ENCODE measurements around the gene CEACAM19.
"Not testable (repeated sequence)": the region's sequence is repeated elsewhere in the genome, so short reads cannot be mapped to it uniquely, and the experiment has no call there.

The CEACAM19 gene

DNA sequence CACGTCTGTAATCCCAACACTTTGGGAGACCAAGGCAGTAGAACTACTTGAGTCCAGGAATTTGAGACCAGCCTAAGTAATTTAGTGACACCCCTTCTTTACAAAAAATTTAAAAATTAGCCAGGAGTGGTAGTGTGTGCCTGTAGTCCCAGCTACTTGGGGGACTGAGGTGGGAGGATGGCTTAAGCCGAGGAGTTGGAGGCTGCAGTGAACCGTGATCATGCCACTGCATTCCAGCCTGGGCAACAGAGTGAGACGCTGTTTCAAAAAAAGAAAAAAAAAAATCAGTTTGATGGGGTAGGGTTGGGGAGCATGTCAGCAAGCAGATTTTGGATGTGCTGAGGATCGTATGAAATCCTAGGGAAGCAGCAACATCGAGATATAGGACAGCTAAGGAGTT lies 4.2 kb downstream of the CEACAM19 start:
- DNase-seq (ENCODE audit: low read depth) = no peak

DNA sequence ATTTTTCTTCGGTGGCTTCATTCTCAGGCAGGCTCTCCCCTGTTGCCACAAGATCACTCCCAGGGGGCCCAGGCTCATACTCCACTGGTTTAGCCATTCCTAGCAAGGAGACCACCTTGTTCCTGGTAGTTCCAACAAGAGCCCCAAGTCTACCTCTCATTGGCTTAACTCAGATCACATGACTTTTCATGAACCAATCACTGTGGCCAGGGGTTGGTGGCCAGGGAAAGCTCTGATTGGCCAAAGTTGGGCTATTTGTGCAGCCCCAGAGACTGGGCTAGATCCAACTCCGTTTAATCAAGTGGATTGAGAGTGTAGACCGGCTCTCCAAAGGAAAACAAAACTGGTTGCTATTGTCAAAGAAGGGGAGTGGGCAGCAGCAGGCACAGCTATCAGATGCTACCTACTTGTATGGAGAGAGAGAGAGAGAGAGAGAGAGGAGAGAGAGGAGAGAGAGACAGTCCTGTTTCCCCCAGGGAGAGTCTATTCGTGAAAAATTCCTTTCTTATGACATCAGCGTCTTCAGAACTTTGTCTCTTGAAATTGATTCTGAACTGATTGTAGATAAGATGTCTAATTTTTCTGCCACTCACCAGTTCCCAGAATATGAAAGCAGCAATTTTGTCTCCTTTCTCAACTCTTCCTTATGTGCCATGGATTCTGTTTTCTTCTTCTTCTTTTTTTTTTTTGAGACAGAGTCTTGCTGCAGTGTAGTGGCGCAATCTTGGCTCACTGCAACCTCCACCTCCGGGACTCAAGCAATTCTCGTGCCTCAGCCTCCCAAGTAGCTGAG lies 5.9 kb downstream of the CEACAM19 start:
- no peak for DNase-seq (ENCODE audit: low read depth)

DNA sequence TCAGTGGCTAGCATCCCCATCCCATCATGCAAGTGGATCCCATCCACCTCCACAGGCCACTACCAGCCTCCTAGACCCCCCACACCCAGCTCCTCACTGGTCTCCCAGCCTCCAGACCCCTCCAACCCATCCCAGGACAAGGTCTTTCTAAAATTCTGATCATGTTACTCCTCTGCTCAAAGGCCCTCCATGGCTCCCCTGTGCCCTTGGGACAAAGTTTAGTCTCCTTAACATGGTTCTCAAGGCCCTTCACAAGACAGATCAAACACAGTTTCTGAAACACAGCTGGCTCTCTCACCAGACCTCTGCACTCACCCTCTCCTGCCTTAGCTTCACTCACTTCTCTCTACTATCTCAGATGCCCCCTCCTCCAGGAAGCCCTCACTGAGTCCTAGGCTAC lies 9.3 kb downstream of the CEACAM19 start:
- DNase-seq (ENCODE audit: low read depth) = no peak

DNA sequence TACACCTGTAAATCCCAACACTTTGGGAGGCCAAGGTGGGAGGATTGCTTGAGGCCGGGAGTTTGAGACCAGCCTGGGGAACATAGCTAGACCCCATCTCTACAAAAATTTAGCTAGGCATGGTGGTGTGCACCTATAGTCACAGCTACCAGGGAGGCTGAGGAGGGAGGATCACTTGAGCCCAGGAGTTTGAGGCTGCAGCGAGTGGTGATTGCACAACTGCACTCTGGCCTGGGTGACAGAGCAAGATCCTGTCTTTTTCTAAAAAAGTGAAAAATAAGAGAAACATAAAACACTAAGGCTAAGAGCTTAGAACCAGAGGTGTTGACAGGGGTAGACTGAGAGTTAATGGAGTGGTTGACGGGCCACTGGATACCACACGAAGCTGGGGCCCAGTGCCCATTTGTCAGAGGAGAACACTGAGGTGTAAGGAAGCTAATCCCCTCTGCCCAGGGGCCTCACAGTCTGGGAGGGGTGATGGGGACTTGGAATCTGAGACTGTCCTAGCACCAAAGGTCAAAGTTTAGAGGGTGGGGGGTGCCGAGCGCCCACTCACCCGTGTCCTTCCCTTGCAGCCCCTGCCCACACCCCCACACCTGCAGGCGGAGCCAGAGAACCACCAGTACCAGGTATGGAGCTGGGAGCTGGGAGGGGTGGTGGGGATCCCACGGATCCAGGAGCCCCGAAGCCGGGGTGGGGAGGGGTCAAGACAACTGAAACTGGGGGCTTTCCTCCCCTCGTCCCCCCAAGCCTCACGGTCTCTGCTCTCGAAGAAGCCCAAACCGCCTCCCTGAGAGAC lies 10.9 kb downstream of the CEACAM19 start:
- DNase-seq (ENCODE audit: low read depth) = no peak

DNA sequence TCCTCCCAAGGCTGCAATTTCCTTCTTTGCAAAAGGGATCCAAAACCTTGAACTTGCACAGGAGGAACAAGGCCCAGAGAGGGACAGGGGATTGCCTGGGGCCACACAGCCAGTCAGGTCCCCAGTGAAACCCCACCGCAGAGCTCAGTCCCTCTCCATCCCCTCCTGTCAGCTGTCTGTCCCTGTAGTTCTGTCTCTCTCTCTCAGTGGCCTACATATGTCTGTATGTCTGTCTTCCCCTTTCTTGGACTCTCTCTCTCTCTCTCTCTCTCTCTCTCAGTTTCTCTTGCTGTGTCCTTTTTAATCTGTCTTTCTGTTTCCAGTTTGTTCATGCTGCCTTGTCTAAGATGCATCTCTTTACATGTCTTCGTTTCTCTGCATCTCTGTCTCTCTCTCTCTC lies 11.5 kb downstream of the CEACAM19 start:
- no peak for DNase-seq (ENCODE audit: low read depth)

DNA sequence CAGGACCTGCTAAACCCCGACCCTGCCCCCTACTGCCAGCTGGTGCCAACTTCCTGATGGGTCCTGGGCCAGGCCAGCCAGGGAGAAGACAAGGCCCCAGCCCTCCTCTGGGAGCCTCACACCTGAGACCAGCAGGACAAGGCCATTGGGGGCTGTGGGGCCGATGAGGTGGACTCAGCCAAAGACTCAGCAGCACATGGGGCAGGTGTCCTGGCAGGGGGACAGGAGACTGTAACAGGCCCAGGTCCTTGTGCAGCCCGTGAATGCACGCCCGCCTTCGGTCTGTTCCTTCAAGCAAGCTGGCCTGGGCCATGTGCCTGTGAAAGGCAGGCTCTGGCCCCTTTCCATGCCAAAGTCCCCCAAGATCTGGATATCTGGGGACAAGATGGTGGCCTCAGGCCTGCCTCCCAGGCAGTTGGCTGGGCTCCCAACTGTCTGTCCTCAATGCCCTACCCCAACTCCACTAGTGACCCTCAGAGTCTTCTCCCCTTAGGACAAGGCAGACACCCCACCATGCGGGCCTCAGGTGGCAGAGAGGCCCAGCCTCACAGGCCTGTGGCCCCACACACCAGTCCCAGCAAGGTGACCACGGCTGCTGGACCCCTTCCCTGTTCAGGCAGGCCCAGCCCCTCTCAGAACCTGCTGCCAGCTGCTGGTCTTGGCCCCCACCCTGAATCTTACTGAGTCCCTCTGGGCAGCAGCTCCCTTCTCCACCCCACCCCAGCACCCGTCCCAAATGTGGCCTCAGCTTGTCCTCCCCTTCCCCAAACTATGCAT lies 12.3 kb downstream of the CEACAM19 start:
- DNase-seq (ENCODE audit: low read depth) = no peak

DNA sequence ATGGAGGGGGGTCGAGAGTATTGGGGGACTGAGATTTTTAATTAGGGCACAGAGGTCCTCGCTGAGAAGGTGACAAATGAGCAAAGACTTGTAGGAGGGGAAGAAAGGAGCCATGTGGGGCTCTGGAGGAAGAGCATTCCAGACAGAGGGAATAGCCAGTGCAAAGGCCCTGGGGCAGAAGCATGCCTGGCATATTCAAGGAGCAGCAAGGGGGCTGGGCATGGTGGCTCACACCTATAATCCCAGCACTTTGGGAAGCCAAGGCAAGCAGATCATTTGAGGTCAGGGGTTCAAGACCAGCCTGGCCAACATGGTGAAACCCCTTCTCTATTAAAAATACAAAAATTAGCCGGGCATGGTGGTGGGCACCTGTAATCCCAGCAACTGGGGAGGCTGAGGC lies 13.1 kb downstream of the CEACAM19 start:
- not testable (repeated sequence) for DNase-seq (ENCODE audit: low read depth)

DNA sequence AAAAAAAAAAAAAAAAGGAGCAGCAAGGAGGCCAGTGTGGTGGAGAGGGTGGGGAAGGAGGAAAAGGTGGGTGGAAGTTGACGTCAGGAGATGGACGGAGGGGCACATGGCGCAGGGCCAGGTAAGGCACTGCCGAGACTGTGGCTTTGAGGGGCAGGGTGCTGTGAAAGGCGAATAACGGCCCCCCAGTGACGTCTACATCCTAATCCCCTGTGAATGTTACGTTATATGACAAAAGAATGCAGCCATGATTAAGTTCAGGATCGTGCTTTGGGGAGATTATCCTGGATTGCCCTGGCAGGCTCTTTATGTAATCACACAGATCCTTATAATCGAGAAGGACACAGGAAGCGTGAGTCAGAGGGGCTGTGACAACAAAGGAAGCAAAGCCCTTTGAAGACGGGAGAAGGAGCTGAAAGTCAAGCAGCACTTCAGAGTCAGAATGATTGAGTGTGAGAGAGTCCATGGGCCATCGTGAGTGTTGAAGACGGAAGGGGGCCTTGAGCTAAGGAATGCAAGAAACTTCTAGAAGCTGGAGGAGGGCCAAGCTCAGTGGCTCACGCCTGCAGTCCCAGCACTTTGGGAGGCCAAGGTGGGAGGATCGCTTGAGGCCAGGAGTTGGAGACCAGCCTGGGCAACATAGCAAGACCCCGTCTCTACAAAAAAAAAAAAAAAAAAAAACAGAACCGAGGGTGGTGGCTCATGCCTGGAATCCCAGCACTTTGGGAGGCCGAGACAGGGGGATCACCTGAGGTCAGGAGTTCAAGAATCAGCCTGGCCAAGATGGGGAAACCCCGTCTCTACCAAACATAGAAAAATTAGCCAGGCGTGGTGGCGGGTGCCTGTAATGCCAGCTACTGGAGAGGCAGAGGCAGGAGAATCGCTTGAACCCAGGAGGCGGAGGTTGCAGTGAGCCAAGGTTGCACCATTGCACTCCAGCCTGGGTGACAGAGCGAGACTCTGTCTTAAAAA lies 13.9 kb downstream of the CEACAM19 start:
- no peak for DNase-seq (ENCODE audit: low read depth)

DNA sequence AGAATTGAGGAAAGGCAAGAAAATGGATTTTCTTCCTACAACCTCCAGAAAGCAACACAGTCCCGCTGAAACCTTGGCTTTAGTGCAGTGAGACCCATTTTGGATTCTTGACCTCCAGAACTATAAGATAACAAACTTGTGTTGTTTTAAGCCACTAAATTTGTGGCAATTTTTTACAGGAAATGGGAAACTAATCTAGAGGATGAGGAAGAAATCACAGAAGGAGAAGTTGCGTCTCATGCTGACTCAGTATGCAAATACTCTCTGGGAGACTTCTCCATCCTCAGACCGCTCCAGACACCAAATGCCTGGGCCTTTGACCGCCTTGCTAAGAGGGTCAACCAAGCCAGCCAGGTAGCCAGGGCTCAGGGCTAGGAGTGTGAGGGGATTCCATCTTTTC lies 14.6 kb downstream of the CEACAM19 start:
- no peak for DNase-seq (ENCODE audit: low read depth)

DNA sequence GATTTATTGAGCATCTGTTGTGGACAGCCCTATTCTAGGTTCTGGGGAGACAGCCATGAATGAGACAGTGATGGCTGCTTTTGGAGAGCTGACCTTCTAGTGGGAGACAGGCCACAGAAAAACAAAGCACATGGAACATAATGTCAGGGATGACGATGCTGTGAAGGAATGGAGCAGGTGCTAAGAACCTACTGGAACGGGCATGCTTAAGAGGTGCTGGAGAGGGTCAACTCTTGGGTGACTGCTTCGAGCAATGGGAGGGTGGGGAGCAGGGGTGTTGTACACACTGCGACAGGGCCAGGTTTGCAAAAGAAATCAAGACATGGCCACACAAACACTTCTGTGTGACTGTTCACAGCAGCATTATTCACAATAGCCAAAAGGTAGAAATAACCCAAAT lies 15.6 kb downstream of the CEACAM19 start:
- DNase-seq (ENCODE audit: low read depth) = no peak

DNA sequence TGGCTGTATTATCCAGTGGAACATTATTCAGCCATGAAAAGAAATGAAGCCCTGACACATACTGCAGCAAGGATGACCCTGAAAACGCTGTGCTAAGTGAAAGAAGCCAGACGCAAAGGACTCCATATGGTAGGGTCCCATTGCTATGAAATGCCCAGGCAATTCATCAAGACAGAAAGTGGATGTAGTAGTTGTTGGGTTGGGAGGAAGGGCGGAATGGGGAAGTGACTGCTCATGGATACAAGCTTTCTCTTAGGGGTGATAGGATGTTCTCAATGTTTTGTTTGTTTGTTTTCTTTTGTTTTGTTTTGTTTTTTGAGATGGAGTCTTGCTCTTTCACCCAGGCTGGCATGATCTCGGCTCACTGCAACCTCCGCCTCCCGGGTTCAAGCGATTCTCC lies 16.6 kb downstream of the CEACAM19 start:
- no peak for DNase-seq (ENCODE audit: low read depth)

DNA sequence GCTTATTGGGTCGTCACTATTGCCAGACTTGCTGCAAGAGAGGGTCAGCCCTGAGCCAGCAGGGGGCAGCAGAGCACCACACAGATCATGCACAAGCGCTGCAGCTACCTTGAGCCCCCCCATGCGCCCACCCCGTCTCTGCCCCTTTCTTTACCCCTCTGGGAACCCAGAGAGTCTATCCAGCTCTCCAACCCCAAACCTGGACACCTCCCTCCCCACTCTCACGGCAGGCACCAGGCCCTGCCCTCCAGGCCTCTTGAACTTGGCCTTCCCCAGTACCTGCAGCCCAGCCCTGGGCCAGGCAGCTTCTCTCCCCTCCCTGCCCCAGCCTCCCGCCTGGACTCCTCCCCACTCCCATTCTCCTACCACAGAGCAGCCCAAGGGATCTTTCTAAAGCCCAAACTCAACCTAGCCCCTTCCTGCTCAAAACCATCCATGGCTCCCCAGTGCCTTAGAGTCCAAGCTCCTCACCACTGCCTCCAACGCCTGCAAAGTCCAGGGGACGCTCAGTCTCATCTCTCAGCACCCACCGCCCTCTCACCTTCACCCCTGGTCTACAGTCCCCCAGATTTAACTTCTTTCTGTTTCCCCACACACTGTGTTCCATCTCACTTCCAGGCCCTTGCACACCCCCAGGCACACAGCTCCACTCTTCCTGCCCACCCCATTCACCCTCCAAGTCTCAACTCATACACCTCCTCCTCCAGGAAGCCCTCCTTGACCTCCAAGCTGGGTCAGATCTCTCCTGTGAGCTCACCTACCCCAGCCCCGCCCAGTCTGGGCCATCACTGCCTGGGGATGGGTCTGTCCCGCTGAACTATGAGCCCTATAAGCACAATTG lies 18.2 kb downstream of the CEACAM19 start:
- DNase-seq (ENCODE audit: low read depth) = peak; percentile 73

DNA sequence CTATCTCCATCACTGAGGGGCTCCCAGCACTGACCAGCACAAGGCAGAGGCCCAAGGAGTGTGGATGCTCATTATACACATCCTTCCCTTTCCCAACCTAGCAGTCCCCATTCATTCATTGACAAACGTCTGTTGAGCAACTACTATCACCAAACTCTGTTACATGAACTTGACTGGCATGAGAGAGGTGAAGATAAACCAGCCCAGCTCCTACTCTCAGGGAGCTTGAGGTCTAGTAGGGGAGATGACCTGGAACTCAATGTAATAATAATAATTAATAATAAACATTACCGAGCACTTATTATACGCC lies 18.8 kb downstream of the CEACAM19 start:
- no peak for DNase-seq (ENCODE audit: low read depth)

DNA sequence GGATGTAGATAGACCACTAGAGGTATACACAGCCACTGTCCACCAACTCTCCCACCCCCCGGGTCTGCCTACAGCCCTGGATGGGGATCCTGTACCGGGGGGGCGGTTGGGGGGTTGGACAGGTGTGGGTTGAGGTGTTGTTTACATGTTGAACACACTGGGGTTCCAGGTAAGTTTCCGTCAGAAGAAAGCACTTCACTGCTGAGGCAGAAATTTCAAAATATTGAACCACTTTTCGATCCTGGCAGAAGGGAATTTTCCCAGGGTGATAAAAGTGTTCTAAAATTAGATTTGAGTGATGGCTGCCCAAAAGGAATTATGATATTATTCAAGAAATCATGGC lies 21.1 kb downstream of the CEACAM19 start:
- no peak for DNase-seq (ENCODE audit: low read depth)

DNA sequence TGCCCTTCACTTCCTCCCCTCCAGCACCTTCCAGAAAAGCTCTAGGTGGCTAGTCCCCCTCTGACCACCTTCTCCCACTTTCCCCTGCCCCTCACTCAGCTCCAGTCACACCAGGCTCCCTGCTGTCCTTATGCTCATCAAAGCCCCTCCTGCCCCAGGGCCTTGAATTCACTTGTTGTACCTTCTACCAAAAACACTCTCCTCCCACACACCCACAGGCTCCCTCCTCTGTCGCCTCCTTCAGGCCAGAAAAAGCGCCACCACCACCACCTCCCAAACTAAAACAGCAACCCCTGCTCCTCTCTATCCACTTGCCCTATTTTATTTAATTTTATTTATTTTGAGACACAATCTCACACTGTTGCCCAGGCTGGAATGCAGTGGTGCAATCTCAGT lies 22.9 kb downstream of the CEACAM19 start:
- no peak for DNase-seq (ENCODE audit: low read depth)

DNA sequence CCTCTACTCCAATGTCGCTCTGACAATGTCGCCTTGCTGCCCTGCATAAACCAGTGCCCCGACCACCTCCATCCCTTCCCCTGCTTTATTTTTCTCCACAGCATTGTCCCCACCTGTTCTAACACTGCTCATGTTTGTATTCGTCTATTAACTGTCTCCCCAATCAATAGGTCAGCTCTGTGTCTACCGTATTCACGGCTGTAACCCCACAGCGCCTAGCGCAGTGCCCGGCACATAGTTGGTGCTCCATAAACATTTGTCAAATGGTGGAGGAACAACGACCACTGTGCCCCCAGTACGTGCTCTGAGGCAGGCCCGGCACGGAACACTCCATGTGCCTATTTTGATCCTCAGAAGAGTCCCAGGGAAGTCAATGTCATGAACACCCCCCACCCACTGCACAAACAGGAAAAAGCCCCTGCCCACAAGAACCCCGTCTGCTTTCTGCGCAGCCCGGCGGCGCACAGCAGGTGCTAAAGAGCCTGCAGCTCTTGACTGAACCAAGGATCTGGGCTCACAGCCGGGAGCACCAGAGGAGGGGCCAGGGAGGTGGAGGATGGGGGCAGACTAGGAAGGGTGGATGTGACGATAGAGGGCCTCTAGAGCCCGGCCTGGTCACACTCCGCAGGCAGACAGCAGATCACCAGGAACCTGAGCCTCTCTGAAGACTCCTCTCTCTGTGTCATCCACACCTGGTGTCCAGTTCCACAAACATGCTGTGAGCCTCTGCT lies 25.8 kb downstream of the CEACAM19 start:
- DNase-seq (ENCODE audit: low read depth) = no peak

DNA sequence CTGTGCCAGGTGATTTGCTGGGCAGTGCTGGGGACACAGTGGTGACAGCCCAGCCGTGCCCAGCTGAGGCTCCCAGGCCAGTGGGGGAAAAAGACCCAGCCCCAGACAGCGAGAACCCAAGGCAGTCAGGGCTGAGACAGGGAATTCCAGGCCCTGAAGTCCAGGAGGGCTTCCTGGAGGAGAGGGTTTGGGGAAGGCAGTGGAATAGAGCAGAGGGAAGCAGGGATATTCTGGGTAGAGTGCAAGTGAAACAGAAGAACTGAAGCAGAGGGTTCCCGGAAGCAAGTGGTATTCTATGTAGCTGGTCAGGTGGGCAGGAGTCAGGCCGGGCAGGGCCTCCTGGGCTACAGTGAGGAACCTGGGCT lies 26.4 kb downstream of the CEACAM19 start:
- DNase-seq (ENCODE audit: low read depth) = no peak

DNA sequence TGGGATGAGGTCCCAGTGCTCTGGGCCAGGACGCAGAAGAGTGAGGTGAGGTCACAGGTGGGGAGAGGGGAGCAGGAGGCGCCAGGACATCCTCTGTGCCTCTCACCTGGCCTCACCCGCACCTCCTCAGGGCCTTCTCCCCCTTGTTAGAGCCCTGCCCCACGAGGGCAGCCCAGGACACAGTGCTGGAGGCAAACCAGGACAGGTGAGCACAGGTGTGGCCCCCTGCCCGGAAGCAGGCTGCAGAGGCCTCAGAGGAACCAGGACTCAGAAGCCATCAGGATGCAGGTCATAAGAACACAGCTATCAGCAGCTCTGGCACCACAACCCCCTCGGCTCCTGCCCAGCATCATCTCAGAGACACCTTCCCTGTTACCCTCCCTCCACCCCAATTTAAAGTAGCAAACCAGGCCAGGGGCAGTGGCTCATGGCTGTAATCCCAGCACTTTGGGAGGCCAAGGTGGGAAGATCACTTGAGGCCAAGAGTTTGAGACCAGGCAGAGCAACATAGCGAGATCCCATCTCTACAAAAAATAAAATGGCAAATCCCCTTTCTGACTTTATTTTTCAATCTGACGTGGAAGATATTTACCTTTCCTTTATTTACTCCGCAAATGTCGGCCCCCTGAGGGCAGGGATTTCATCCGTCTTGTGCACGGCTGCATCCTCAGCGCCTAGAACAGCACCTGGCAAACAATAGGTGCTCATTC lies 27.4 kb downstream of the CEACAM19 start, which contains the start of gene CEACAM16:
Gene CEACAM16, plus strand, starts transcription at position 660 of the 710 bp plus-strand sequence. CDS start 2,306 bp downstream, outside the sequence.
- DNase-seq (ENCODE audit: low read depth) = no peak

DNA sequence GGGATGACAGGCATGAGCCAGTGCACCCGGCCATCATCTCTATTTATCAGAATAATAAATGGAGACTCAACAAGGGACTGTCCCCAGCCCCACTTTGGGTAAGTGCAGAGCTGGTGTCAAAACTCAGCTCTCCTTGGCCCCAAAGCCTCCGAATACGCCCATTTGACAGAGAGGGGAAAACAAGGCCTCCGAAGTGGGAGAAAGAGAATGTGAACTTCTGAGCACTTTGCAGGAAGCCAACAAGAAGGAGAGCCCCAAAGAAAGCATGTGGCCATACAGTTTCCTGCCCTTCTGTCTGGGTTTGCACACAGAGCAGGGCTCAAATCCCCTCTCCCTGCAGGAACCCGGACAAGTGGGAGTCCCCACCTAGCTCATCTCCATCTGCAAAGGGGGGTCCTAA lies 29.3 kb downstream of the CEACAM19 start:
- no peak for DNase-seq (ENCODE audit: low read depth)

DNA sequence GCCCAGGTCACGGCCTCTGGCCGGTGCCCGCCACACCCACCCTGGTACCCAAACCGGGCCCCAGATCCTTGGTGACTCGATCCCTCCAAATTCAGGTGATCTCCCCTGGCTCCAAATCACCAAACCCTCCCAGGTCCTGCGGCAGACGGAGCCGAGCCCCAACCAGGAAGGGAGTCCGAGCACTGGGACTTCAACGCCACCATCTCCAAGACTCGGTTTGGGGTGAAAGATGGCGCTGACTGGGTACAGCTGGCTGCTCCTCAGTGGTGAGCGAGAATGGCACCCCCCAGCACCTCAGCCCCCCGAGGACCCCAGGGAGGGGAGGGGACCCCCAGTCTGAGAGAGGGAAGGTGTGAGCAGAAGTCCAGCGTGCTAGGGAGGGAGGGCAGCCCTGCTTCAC lies 29.9 kb downstream of the CEACAM19 start:
- no peak for DNase-seq (ENCODE audit: low read depth)

All from stimulated activated CD8-positive, alpha-beta memory T cell treated with anti-CD3 and anti-CD28 coated beads, Interleukin-15, amount 100 ng/mL, for 24 hours (primary cell).